ENCODE results near the gene WDR43. TPM values are rescaled to one million over a fixed set of nuclear protein-coding genes. Genes with fewer than 3 reads are reported as not detected.
"Not testable (repeated sequence)": the region's sequence is repeated elsewhere in the genome, so short reads cannot be mapped to it uniquely, and the experiment has no call there.

WDR43 gene
- total RNA-seq, 1 experiment from 2014 or later = 77.0 TPM

DNA sequence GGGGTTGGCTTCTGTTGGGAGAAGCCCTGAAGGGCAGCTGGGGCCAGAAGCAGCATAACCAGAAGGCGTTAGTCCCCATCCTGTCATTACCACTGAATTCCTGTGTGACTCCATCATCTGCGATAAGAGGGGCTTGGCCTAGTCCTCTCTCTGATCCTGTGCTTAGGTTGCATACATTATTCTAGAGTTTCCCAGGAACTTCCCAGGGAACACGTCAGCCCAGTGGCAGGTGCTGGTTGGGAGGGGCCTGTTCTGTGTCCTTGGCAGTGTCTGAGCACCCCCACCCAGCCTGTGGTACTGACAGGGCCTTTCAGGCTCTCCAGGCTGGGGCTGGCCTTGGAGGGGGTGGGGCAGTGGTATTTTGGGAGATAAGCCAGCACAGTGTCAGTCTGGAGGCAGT lies 82.1 kb downstream of the WDR43 start:
- no peak overlapping the region for H2AFZ ChIP-seq (ENCODE audit: low read length)
- H3K9ac ChIP-seq (ENCODE audit: low read length) = no peak overlapping the region
- no peak overlapping the region for H3K4me2 ChIP-seq (ENCODE audit: low read depth, low read length, poor library complexity, severe bottlenecking)

DNA sequence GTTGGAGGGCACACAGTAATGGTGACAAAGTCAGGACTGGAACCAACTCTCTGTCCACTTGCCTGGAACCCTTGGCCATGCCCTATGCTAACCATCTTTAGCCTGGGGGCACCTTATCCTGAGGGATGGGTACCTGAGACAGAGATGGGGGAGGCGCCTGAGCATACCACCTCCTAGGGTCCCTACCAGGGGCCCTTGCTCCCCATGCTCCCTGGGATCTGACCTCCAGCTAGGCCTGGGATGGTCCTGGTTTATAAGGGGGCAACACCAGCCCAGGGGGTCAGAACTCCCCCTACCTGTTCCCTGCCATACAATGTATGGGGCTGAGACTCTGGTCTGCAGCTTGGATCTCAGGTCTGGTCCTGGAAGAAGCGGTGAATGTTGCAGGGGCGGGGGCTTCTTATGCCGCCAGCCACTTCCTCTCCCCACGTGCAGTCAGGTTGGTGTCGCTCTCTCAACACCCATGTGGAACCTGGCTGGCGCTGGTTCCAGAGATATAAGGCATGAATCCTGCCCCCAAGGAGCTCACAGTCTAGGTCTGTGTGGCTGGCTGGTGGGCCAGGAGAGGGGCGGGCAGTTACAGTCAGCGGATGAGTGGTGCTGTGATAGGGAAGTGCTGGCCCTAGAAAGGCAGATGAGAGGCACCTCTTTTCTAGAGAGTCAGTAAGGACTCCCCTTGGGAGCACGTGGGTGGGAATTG lies 82.9 kb downstream of the WDR43 start:
- Histone ChIP-seq H3K4me3 (ENCODE audit: low read length) (no peak overlapping the region), H3K9ac (ENCODE audit: low read length) (no peak overlapping the region), H3K27ac (ENCODE audit: low read length) (no peak overlapping the region), H3K79me2 (ENCODE audit: low read length) (no peaks in the 10 kb centered on the region), H2AFZ (ENCODE audit: low read length) (no peak overlapping the region), H3K4me1 (ENCODE audit: low read length) (no peaks in the 10 kb centered on the region), H3K4me2 (ENCODE audit: low read depth, low read length, poor library complexity, severe bottlenecking) (no peak overlapping the region), H3K36me3 (ENCODE audit: insufficient read depth, low read length) (no peaks in the 10 kb centered on the region), H3K9me2 (replicated peaks; ENCODE audit: insufficient read depth, low read length) (no peaks in the 10 kb centered on the region), H3K27me3 (ENCODE audit: low read length) (no peaks in the 10 kb centered on the region), H3K9me3 (ENCODE audit: low read length) (no peaks in the 10 kb centered on the region), H4K20me1 (ENCODE audit: insufficient read depth, low read depth, low read length) (no peaks in the 10 kb centered on the region)
- DNase-seq = no peak

More for the DNA sequence above, 82.1 kb downstream of the WDR43 start:
- Histone ChIP-seq H3K9me2 (replicated peaks; ENCODE audit: insufficient read depth, low read length) (no peaks in the 10 kb centered on the region), H4K20me1 (ENCODE audit: insufficient read depth, low read depth, low read length) (no peaks in the 10 kb centered on the region), H3K4me3 (ENCODE audit: low read length) (no peak overlapping the region), H3K79me2 (ENCODE audit: low read length) (no peaks in the 10 kb centered on the region), H3K4me1 (ENCODE audit: low read length) (no peaks in the 10 kb centered on the region), H3K27ac (ENCODE audit: low read length) (no peak overlapping the region), H3K27me3 (ENCODE audit: low read length) (no peaks in the 10 kb centered on the region), H3K9me3 (ENCODE audit: low read length) (no peaks in the 10 kb centered on the region), H3K36me3 (ENCODE audit: insufficient read depth, low read length) (no peaks in the 10 kb centered on the region)
- no peak for DNase-seq

DNA sequence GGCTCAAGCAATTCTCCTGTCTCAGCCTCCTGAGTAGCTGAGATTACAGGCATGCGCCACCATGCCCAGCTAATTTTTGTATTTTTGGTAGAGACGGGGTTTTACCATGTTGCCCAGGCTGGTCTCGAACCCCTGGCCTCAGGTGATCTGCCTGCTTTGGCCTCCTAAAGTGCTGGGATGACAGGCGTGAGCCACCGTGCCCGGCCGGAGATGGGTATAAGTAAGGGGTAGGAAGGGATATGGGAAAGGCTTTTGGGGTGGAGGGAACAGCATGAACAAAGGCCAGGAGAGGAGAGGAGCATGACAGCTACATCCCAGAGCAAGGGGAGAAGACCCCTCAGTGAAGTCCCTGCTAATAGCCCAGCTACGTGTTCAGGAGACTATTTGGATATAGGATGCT lies 83.5 kb downstream of the WDR43 start:
- not testable (repeated sequence) for H3K9me2 ChIP-seq (replicated peaks; ENCODE audit: insufficient read depth, low read length); H2AFZ ChIP-seq (ENCODE audit: low read length); H3K79me2 ChIP-seq (ENCODE audit: low read length); H3K4me1 ChIP-seq (ENCODE audit: low read length); H3K4me3 ChIP-seq (ENCODE audit: low read length); H3K27me3 ChIP-seq (ENCODE audit: low read length); H3K27ac ChIP-seq (ENCODE audit: low read length); H3K9ac ChIP-seq (ENCODE audit: low read length); H4K20me1 ChIP-seq (ENCODE audit: insufficient read depth, low read depth, low read length); DNase-seq; H3K36me3 ChIP-seq (ENCODE audit: insufficient read depth, low read length); H3K4me2 ChIP-seq (ENCODE audit: low read depth, low read length, poor library complexity, severe bottlenecking); H3K9me3 ChIP-seq (ENCODE audit: low read length)

DNA sequence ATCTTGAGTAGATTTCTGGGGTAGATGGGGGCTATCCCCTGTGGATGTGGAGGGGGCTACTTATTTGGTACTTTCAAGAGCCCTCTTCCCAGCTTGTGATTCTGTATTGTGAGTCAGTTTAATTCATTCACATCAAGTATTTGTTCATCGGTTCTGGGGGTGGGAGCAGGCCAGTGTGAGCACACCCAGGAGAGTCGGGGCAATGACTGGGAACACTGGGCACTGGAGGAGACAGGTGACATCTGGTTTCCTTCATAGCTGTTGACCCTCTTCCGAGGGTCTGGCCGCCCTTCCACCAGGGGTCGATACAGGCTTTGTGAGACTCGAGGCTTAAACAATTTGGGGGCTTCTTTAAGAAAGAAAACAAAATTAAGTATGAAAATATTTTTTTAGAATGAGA lies 84.1 kb downstream of the WDR43 start:
- no peaks in the 10 kb centered on the region for H3K9me2 ChIP-seq (replicated peaks; ENCODE audit: insufficient read depth, low read length)
- no peak overlapping the region for H3K27ac ChIP-seq (ENCODE audit: low read length)
- no peaks in the 10 kb centered on the region for H4K20me1 ChIP-seq (ENCODE audit: insufficient read depth, low read depth, low read length)
- H3K9ac ChIP-seq (ENCODE audit: low read length) = no peak overlapping the region
- H3K4me1 ChIP-seq (ENCODE audit: low read length) = no peaks in the 10 kb centered on the region
- H3K4me3 ChIP-seq (ENCODE audit: low read length) = no peak overlapping the region
- no peaks in the 10 kb centered on the region for H3K27me3 ChIP-seq (ENCODE audit: low read length)
- H3K4me2 ChIP-seq (ENCODE audit: low read depth, low read length, poor library complexity, severe bottlenecking) = no peak overlapping the region
- no peak for DNase-seq
- H3K79me2 ChIP-seq (ENCODE audit: low read length) = no peaks in the 10 kb centered on the region
- no peaks in the 10 kb centered on the region for H3K36me3 ChIP-seq (ENCODE audit: insufficient read depth, low read length)
- no peak overlapping the region for H2AFZ ChIP-seq (ENCODE audit: low read length)
- H3K9me3 ChIP-seq (ENCODE audit: low read length) = no peaks in the 10 kb centered on the region

DNA sequence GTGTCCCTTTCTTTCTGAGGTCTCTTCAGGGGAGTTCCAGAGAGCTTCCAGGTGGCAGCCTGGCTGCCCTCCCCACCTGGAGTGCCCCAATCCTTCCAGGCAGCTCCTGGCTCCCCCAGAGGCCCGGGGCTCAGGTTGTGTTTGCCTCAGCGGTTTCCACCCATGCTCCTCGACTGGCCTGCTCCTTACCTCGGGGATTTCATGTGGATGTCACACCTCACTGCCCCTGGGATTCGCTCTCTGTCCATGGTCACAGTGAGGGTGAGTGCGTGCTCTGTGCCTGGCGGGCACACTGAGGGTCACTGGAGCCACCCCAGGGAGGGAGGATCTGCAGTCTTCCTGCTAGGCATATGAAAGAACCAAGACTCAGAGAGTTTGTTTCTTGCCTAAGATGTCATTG lies 84.6 kb downstream of the WDR43 start:
- H3K9ac ChIP-seq (ENCODE audit: low read length) = no peak overlapping the region
- no peak overlapping the region for H3K27ac ChIP-seq (ENCODE audit: low read length)
- no peak overlapping the region for H3K4me3 ChIP-seq (ENCODE audit: low read length)
- H3K79me2 ChIP-seq (ENCODE audit: low read length) = no peaks in the 10 kb centered on the region
- DNase-seq = no peak
- H2AFZ ChIP-seq (ENCODE audit: low read length) = no peak overlapping the region
- no peaks in the 10 kb centered on the region for H4K20me1 ChIP-seq (ENCODE audit: insufficient read depth, low read depth, low read length)
- no peak overlapping the region for H3K4me2 ChIP-seq (ENCODE audit: low read depth, low read length, poor library complexity, severe bottlenecking)
- no peaks in the 10 kb centered on the region for H3K4me1 ChIP-seq (ENCODE audit: low read length)
- no peaks in the 10 kb centered on the region for H3K9me2 ChIP-seq (replicated peaks; ENCODE audit: insufficient read depth, low read length)
- H3K9me3 ChIP-seq (ENCODE audit: low read length) = no peaks in the 10 kb centered on the region
- no peaks in the 10 kb centered on the region for H3K36me3 ChIP-seq (ENCODE audit: insufficient read depth, low read length)
- H3K27me3 ChIP-seq (ENCODE audit: low read length) = no peaks in the 10 kb centered on the region

DNA sequence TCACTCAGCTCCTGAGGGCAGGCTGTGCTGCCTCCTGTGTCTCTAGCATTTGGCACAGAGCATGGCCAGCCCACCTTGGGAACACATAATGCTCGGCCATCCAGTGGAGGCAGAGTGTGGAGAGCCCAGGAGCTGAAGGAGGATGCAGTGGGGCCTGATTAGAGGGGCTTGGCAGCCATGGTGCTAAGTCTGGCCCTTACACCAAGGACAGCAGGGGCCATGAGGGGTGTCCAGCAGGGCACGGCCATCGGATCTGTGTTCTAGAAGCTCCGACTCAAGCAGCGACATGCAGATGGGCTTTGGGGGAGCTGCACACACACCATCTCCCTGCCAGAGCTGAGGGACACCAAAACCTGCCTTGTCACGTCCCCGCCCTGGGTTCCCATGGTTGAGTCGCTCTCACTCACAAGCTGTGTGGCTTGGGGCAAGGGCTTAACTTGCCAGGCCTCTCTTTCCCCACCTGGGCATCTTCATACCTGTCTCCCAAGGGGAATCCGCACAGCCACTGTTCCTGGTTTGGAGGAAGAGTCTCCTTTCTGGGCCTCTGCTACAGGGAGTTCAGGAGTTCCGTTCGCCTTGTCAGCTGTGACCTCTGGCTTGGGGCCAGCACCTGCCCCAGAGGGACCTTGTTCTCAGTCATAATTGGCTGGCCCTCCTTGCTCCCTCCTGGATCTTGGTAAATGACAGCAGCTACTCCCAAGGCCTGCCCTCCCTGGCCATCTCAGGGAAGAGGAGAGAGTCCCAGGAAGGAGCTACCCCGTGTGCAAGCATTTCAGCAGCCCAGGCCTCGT lies 85.3 kb downstream of the WDR43 start:
- Histone ChIP-seq H3K9me2 (replicated peaks; ENCODE audit: insufficient read depth, low read length) (no peaks in the 10 kb centered on the region), H3K9ac (ENCODE audit: low read length) (no peak overlapping the region), H4K20me1 (ENCODE audit: insufficient read depth, low read depth, low read length) (no peaks in the 10 kb centered on the region), H3K4me3 (ENCODE audit: low read length) (no peak overlapping the region), H3K4me1 (ENCODE audit: low read length) (no peaks in the 10 kb centered on the region), H3K27ac (ENCODE audit: low read length) (no peak overlapping the region), H3K36me3 (ENCODE audit: insufficient read depth, low read length) (no peaks in the 10 kb centered on the region), H3K9me3 (ENCODE audit: low read length) (no peaks in the 10 kb centered on the region), H2AFZ (ENCODE audit: low read length) (no peak overlapping the region), H3K79me2 (ENCODE audit: low read length) (no peaks in the 10 kb centered on the region), H3K4me2 (ENCODE audit: low read depth, low read length, poor library complexity, severe bottlenecking) (no peak overlapping the region), H3K27me3 (ENCODE audit: low read length) (no peaks in the 10 kb centered on the region)
- DNase-seq = no peak

DNA sequence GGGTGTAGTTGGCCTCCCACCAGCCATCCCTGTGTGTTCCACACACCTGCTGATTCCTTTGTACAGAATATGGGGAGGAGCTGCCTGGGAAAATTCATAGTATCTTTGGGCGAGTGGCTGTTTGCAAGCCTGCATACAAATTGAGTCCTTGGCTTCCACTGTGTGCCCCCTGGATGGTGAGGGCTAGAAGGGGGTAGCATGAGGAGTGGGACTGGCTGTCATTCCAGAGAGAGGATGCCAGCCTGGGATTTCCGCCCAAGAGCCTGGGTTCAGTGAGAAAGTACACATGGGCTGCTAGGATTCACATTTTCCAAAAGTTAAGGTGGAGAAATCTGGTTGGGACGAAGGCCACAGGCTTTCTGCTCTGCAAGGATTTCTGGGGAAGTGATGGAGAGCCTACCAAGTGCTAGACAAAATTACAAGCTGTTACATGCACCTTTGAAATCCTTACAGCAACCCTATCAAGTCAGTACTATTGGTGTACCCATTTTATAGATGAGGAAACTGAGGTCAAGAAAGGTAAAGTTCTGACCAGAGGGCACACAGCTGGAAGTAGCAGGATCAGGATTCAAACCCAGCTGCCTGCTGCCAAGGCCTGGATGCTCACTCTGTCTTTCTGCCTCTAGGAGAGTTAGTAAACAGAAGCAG lies 86.0 kb downstream of the WDR43 start:
- Histone ChIP-seq H3K4me2 (ENCODE audit: low read depth, low read length, poor library complexity, severe bottlenecking) (no peak overlapping the region), H3K9me2 (replicated peaks; ENCODE audit: insufficient read depth, low read length) (no peaks in the 10 kb centered on the region), H3K79me2 (ENCODE audit: low read length) (no peaks in the 10 kb centered on the region), H4K20me1 (ENCODE audit: insufficient read depth, low read depth, low read length) (no peaks in the 10 kb centered on the region), H3K36me3 (ENCODE audit: insufficient read depth, low read length) (no peaks in the 10 kb centered on the region), H3K9me3 (ENCODE audit: low read length) (no peaks in the 10 kb centered on the region), H3K4me1 (ENCODE audit: low read length) (no peaks in the 10 kb centered on the region), H2AFZ (ENCODE audit: low read length) (no peak overlapping the region), H3K4me3 (ENCODE audit: low read length) (no peak overlapping the region), H3K27me3 (ENCODE audit: low read length) (no peaks in the 10 kb centered on the region), H3K9ac (ENCODE audit: low read length) (no peak overlapping the region), H3K27ac (ENCODE audit: low read length) (no peak overlapping the region)
- DNase-seq = no peak

DNA sequence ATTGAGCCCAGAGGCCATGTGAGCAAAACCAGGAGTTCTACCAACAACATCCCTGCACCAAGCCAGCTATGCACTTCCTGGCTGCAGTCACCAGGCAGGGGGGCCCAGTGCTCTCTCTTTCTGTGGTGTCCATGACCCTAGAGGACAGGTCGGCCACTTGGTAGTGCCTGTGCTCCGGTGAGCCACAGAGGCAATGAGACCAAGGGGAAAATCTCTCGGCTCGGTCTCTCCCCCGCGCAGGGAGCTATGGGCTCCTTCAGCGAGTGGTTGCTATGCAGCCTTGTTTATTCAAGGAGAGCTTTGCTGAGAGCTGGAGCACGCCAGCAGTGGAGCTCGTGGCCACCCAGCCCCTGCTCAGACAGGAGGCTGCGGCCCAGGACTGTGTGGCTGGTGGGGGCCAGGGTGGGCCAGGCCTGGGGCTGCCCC lies 86.6 kb downstream of the WDR43 start, which contains the start of gene TOGARAM2:
TSS of gene TOGARAM2 (plus strand) at position 283 of the 426 bp plus-strand sequence. CDS start 13,537 bp downstream, outside the sequence.
- Histone ChIP-seq H3K79me2 (ENCODE audit: low read length) (no peaks in the 10 kb centered on the region), H3K4me3 (ENCODE audit: low read length) (no peak within 1 kb of the TSS), H3K9me2 (replicated peaks; ENCODE audit: insufficient read depth, low read length) (no peaks in the 10 kb centered on the region), H2AFZ (ENCODE audit: low read length) (no peak within 1 kb of the TSS), H3K9me3 (ENCODE audit: low read length) (no peaks in the 10 kb centered on the region), H3K36me3 (ENCODE audit: insufficient read depth, low read length) (no peaks in the 10 kb centered on the region), H3K27me3 (ENCODE audit: low read length) (no peaks in the 10 kb centered on the region), H3K4me1 (ENCODE audit: low read length) (no peaks in the 10 kb centered on the region), H3K4me2 (ENCODE audit: low read depth, low read length, poor library complexity, severe bottlenecking) (no peak within 1 kb of the TSS), H4K20me1 (ENCODE audit: insufficient read depth, low read depth, low read length) (no peaks in the 10 kb centered on the region), H3K27ac (ENCODE audit: low read length) (no peak within 1 kb of the TSS), H3K9ac (ENCODE audit: low read length) (no peak within 1 kb of the TSS)
- DNase-seq = no peak

All from Karpas-422 (cell line).